ENCODE results near the gene WDR64. TPM values are rescaled to one million over a fixed set of nuclear protein-coding genes. Genes with fewer than 3 reads are reported as not detected.

Gene WDR64
- total RNA-seq, 1 donor from 2014 or later: not detected

DNA sequence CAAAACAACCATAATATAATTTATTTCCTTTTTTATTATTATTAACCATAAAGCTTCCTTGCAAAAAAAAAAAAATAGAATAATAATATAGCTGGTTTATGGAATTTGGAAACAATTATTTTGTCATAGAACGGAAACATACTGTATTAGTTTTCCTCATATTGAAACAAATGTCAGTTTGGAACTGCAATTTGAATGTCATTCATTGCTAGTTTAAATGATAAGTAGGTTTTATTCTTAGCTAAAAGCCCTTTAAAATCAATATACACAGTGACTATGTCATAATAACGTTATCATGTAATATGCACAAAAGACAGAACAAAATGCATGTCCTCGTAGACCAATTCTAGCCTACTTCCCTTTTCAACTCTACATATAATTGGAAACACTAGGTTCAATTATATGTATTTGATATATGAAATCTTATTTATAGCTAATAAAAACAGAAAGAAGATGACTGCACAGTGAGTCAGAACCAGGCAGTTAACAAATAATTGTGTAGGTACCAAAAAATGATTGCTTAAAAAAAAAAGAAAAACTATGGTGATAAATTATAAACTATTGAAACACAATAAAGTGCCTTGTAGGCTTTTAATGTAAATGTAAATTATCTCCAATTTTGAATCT, 110.7 kb downstream of the WDR64 start:
- Mint-ChIP-seq H3K27ac (ENCODE audit: unreplicated experiment) (no peak overlapping the region), H3K36me3 (ENCODE audit: low read depth) (no peaks in the 10 kb centered on the region), H3K4me3 (no peak overlapping the region), H3K9me3 (no peaks in the 10 kb centered on the region), H3K27me3 (ENCODE audit: low read depth) (peaks cover 2% of the 10 kb centered on the region), H3K4me1 (no peaks in the 10 kb centered on the region)
- no peak for DNase-seq (ENCODE audit: low read depth, low spot score)
- TF ChIP-seq, protein P1, sequence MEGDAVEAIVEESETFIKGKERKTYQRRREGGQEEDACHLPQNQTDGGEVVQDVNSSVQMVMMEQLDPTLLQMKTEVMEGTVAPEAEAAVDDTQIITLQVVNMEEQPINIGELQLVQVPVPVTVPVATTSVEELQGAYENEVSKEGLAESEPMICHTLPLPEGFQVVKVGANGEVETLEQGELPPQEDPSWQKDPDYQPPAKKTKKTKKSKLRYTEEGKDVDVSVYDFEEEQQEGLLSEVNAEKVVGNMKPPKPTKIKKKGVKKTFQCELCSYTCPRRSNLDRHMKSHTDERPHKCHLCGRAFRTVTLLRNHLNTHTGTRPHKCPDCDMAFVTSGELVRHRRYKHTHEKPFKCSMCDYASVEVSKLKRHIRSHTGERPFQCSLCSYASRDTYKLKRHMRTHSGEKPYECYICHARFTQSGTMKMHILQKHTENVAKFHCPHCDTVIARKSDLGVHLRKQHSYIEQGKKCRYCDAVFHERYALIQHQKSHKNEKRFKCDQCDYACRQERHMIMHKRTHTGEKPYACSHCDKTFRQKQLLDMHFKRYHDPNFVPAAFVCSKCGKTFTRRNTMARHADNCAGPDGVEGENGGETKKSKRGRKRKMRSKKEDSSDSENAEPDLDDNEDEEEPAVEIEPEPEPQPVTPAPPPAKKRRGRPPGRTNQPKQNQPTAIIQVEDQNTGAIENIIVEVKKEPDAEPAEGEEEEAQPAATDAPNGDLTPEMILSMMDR (conservative IDR thresholded peaks at IDR 0.05): no peak

DNA sequence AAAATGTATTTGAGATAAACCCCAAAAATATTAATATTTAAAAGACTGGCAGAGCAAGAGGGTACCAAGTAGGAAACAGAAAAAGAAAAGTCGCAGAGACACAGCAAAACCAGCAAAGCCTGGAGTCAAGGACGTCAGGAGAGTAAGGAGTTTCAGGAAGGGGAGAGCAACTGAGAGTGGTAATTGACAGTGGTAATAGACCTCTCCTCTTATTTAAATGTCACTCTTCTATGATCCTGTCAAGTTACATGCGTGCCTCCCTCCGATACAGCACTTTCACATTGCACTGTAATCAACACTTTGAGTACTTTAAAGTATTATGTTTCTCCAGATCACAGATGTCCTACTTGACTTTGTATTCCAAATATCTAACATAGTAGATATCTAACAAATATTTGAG, 113.3 kb downstream of the WDR64 start:
- Mint-ChIP-seq H3K27me3 (ENCODE audit: low read depth) (peaks cover 3% of the 10 kb centered on the region), H3K4me3 (no peak overlapping the region)
- TF ChIP-seq, protein P1 (conservative IDR thresholded peaks at IDR 0.05): no peak

DNA sequence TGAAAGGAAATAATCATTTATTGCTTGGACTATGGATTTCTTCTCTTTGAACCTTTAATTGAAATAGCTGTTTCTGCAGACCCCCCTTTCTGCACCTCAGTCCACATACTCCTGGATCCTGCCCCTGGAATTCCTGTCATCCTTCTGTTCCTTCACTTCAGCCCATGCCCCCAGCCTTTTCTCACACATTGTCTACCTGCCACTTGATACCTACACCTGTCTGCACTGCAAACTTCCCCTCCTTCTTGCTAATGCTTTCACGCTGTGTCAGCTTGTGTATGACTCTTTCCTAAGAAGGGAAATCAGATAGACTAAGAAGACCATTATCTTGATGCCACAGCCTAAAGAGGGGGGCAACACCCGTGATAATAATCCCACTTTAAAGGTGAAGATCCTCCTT, 115.7 kb downstream of the WDR64 start:
- no peaks in the 10 kb centered on the region for H3K9me3 Mint-ChIP-seq
- H3K36me3 Mint-ChIP-seq (ENCODE audit: low read depth): no peaks in the 10 kb centered on the region
- H3K27ac Mint-ChIP-seq (ENCODE audit: unreplicated experiment): no peak overlapping the region
- no peaks in the 10 kb centered on the region for H3K4me1 Mint-ChIP-seq
- H3K27me3 Mint-ChIP-seq (ENCODE audit: low read depth): peaks cover 3% of the 10 kb centered on the region
- DNase-seq (ENCODE audit: low read depth, low spot score): no peak
- no peak overlapping the region for H3K4me3 Mint-ChIP-seq
- TF ChIP-seq, protein P1 (conservative IDR thresholded peaks at IDR 0.05): no peak

More for the DNA sequence above, 113.3 kb downstream of the WDR64 start:
- Mint-ChIP-seq H3K4me1 (no peaks in the 10 kb centered on the region), H3K36me3 (ENCODE audit: low read depth) (no peaks in the 10 kb centered on the region), H3K27ac (ENCODE audit: unreplicated experiment) (no peak overlapping the region), H3K9me3 (no peaks in the 10 kb centered on the region)
- no peak for DNase-seq (ENCODE audit: low read depth, low spot score)

DNA sequence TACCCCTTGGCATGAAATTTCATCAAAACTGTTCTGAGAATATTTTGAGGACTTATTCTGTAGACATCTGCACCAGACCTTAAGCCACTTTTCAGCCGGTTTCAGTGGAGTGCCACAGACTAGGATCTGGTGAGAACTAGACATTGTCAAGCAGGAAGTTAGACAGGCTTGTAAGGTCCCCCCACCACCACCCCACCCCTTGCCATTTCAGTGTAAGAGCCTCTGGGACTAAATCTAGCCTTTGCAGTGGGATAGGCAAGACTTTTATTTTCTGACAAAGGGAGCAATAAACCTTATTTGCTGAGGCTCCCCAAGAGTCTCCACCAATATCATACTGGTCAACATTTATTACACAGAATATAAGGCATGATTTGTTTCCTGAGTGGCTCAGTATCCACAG, 118.0 kb downstream of the WDR64 start:
- Mint-ChIP-seq H3K4me3 (no peak overlapping the region), H3K27me3 (ENCODE audit: low read depth) (peaks cover 3% of the 10 kb centered on the region), H3K4me1 (peaks cover 10% of the 10 kb centered on the region), H3K36me3 (ENCODE audit: low read depth) (no peaks in the 10 kb centered on the region), H3K9me3 (no peaks in the 10 kb centered on the region), H3K27ac (ENCODE audit: unreplicated experiment) (no peak overlapping the region)
- TF ChIP-seq, protein P1 (conservative IDR thresholded peaks at IDR 0.05): no peak
- no peak for DNase-seq (ENCODE audit: low read depth, low spot score)

DNA sequence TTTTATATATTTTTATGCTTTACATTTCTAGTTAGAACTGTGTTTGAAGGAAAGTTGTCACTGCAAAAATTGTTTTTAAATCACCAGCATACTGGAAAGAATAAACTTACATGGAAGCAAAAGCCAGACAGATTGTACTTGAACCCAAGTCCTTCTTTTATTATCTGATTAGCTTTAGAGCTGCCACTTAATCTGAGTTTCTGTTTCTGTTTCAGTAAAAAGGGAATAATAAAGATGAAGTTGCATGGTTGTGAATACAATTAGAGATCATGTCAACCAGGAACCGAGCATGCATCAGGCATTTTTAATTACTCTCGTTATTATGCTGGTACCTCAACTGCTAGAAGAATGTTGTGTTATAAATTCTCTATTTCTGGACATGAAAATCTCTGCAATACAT, 119.0 kb downstream of the WDR64 start:
- no peaks in the 10 kb centered on the region for H3K9me3 Mint-ChIP-seq
- no peaks in the 10 kb centered on the region for H3K36me3 Mint-ChIP-seq (ENCODE audit: low read depth)
- peaks cover 3% of the 10 kb centered on the region for H3K27me3 Mint-ChIP-seq (ENCODE audit: low read depth)
- no peak overlapping the region for H3K4me3 Mint-ChIP-seq
- H3K27ac Mint-ChIP-seq (ENCODE audit: unreplicated experiment): no peak overlapping the region
- no peak for DNase-seq (ENCODE audit: low read depth, low spot score)
- H3K4me1 Mint-ChIP-seq: peaks cover 10% of the 10 kb centered on the region
- TF ChIP-seq, protein P1 (conservative IDR thresholded peaks at IDR 0.05): no peak

Measured in neural crest cell (in vitro differentiated cells).